Pancreas (tissue), 10 donors: Measurements from ENCODE around the gene NNT. TPM values are rescaled to one million over a fixed set of nuclear protein-coding genes. Genes with fewer than 3 reads are reported as not detected.

Experiments used
- ATAC-seq, 4 donors: fragments of 200-7000 bp; cut with Tn5 transposase; one replicate each; pipeline versions ENCODE4 v1.8.0 to v1.9.1; 2020; ENCODE audit warnings: mild to moderate bottlenecking in 4 of 4, moderate library complexity in 4 of 4
- DNase-seq, 6 donors: peaks; one replicate each; pipeline ENCODE4 v3.0.0-alpha.2; 2020
- FAIRE-seq: peaks from 2 replicates; lab custom pipeline; 2012; peaks lifted over from hg19 to GRCh38; lab: Jason Lieb, UNC
- H3K27ac ChIP-seq, 4 donors: fragments of 200-600 bp; sonication (generic); 1 replicate in 3 of 4; 2 replicates in 1 of 4; pipeline versions ENCODE4 v1.5.0 to v1.8.0; 2020
- H3K27me3 ChIP-seq, 4 donors: fragments of 200-600 bp; one replicate each; pipeline ENCODE4 v1.8.0; 2021
- H3K36me3 ChIP-seq, 3 donors: fragments of 200-600 bp; sonication (generic) in 1 of 3; one replicate each; pipeline versions ENCODE4 v1.5.0 to v1.8.0; 2020 to 2021
- H3K4me1 ChIP-seq, 3 donors: fragments of 200-600 bp; one replicate each; pipeline ENCODE4 v1.8.0; 2021
- H3K4me3 ChIP-seq, 4 donors: fragments of 200-600 bp; sonication (generic) in 2 of 4; one replicate each; pipeline versions ENCODE4 v1.5.0 to v1.8.0; 2020 to 2021
- H3K9me3 ChIP-seq, 4 donors: fragments of 200-600 bp; one replicate each; pipeline ENCODE4 v1.8.0; 2021
- WGBS, 2 donors: extraction: QIAGEN DNeasy Blood & Tissue Kit; methylation state at CpG; one replicate each; pipeline ENCODE4 v1.1.7; 2013; 5-methylcytosine and 5-hydroxymethylcytosine counted together
- intact Hi-C, 3 donors: fragments of 100-400 bp; cut with DNase I; formaldehyde crosslinking; loops; one replicate each; pipeline versions ENCODE4 v1.11.1 to v1.14.2; 2022
- polyA plus RNA-seq, 2 donors: library from polyadenylated mRNA; stranded (reverse); fragments of 200-250 nt; gene quantifications; one replicate each; pipeline ENCODE4 v1.2.3, GENCODE V29; 2013
- total RNA-seq, 6 donors: library from RNA; stranded (reverse); fragmentation: NEBNext Ultra II Directional in 4 of 6; extraction: Animal tissue kit (Norgen Biotek cat#: 25700) in 4 of 6; gene quantifications; one replicate each; pipeline versions ENCODE4 v1.2.1 to v1.2.4, GENCODE V29; 2021 to 2023
- TF ChIP-seq, protein P1 (sequence below), 4 donors: fragments of 200-600 bp; sonication (generic) in 3 of 4; IDR thresholded peaks; one replicate each; pipeline versions ENCODE4 v1.5.0 to v1.8.0; 2021; ENCODE audit warnings: antibody characterized with exemption in 4 of 4
- donor health status: healthy with polysubstance abuse.
- donor health status: DM: no; HTN: no; CAD: no; lungs with moderate emphysema.
- donor health status: DM: no; HTN: no; CAD: no.
- donor health status: control.
- donor health status: control.
- donor health status: Bipolar disorder and iron deficiency.
- donor health status: DM: yes; HTN: yes; CAD: no.
- donor health status: DM: no; HTN: no; CAD: no.
- donor health status: DM: no; HTN: no; CAD: no.
- donor health status: DM: yes; HTN: yes; CAD: no.

NNT gene
- total and polyA plus RNA-seq, 8 donors = 6.1 to 48.0 (median 32.4) TPM

- ATAC-seq (no peak), DNase-seq (no peak), FAIRE-seq (no peak)
- intact Hi-C loops = no loop called here
- Histone ChIP-seq H3K4me3 (no peak overlapping the region), H3K9me3 (no peaks in the 10 kb centered on the region), H3K36me3 (peaks cover 0 to 15% (median 10%) of the 10 kb centered on the region in 3 donors), H3K27ac (no peak overlapping the region), H3K4me1 (no peaks in the 10 kb centered on the region), H3K27me3 (no peaks in the 10 kb centered on the region)
- WGBS, 2 donors = 71 to 96% methylated on average over 1 of the region's 1 CpG
- TF ChIP-seq, protein P1, sequence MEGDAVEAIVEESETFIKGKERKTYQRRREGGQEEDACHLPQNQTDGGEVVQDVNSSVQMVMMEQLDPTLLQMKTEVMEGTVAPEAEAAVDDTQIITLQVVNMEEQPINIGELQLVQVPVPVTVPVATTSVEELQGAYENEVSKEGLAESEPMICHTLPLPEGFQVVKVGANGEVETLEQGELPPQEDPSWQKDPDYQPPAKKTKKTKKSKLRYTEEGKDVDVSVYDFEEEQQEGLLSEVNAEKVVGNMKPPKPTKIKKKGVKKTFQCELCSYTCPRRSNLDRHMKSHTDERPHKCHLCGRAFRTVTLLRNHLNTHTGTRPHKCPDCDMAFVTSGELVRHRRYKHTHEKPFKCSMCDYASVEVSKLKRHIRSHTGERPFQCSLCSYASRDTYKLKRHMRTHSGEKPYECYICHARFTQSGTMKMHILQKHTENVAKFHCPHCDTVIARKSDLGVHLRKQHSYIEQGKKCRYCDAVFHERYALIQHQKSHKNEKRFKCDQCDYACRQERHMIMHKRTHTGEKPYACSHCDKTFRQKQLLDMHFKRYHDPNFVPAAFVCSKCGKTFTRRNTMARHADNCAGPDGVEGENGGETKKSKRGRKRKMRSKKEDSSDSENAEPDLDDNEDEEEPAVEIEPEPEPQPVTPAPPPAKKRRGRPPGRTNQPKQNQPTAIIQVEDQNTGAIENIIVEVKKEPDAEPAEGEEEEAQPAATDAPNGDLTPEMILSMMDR (IDR thresholded peaks at IDR 0.05) = no peak
These were observed 13.6 kb downstream of the NNT start for GRCh38 chr5:43616535-43616934.

GRCh38 chr5:43619380-43619779, 16.4 kb downstream of the NNT start:
- Histone ChIP-seq H3K27me3 (no peaks in the 10 kb centered on the region), H3K36me3 (peaks cover 0 to 10% (median 4%) of the 10 kb centered on the region in 3 donors), H3K4me1 (no peaks in the 10 kb centered on the region), H3K4me3 (no peak overlapping the region), H3K27ac (no peak overlapping the region), H3K9me3 (no peaks in the 10 kb centered on the region)
- WGBS, 2 donors = 89 to 95% methylated on average over 2 of the region's 2 CpGs
- ATAC-seq (no peak), FAIRE-seq (no peak), DNase-seq (no peak)
- TF ChIP-seq, protein P1 (IDR thresholded peaks at IDR 0.05) = no peak
- intact Hi-C loops = no loop called here

DNA sequence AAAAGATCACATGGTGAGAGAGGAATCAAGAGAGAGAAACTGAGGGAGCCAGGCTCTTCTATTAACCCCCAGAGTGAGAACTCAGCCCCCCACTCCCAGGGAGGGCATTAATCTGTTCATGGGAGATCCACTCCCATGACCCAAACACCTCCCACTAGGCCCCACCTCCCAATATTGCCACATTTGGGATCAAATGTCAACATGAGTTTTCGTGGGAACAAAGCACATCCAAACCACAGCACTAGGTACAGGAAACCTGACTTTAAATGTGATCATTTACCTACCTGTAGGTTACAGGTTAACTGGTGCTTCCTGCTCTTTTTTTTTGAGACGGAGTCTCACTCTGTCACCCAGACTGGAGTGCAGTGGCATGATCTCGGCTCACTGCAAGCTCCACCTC, 16.9 kb downstream of the NNT start:
- H3K4me3 ChIP-seq = no peak overlapping the region
- no peak overlapping the region for H3K27ac ChIP-seq
- H3K4me1 ChIP-seq = no peaks in the 10 kb centered on the region
- no peaks in the 10 kb centered on the region for H3K9me3 ChIP-seq
- ATAC-seq (no peak), DNase-seq (no peak), FAIRE-seq (no peak)
- intact Hi-C loops = no loop called here
- peaks cover 0 to 10% (median 3%) of the 10 kb centered on the region in 3 donors for H3K36me3 ChIP-seq
- 79 to 89% methylated on average over 3 of the region's 3 CpGs for WGBS, 2 donors
- no peaks in the 10 kb centered on the region for H3K27me3 ChIP-seq
- TF ChIP-seq, protein P1 (IDR thresholded peaks at IDR 0.05) = no peak

GRCh38 chr5:43620944-43621505, 18.0 kb downstream of the NNT start:
- Histone ChIP-seq H3K36me3 (peaks cover 0 to 10% (median 3%) of the 10 kb centered on the region in 3 donors), H3K27ac (no peak overlapping the region), H3K4me3 (no peak overlapping the region), H3K4me1 (no peaks in the 10 kb centered on the region), H3K27me3 (no peaks in the 10 kb centered on the region), H3K9me3 (no peaks in the 10 kb centered on the region)
- 87 to 89% methylated on average over 4 of the region's 4 CpGs for WGBS, 2 donors
- no peak for FAIRE-seq
- no peak for ATAC-seq
- intact Hi-C loops = no loop called here
- TF ChIP-seq, protein P1 (IDR thresholded peaks at IDR 0.05) = no peak
- no peak for DNase-seq

- WGBS, 2 donors = 95 to 98% methylated on average over 3 of the region's 3 CpGs
- H3K9me3 ChIP-seq = no peaks in the 10 kb centered on the region
- intact Hi-C loops = no loop called here
- H3K4me3 ChIP-seq = no peak overlapping the region
- no peak overlapping the region for H3K27ac ChIP-seq
- H3K4me1 ChIP-seq = no peaks in the 10 kb centered on the region
- DNase-seq (no peak), FAIRE-seq (no peak), ATAC-seq (no peak)
- TF ChIP-seq, protein P1 (IDR thresholded peaks at IDR 0.05) = no peak
- peaks cover 0 to 10% (median 3%) of the 10 kb centered on the region in 3 donors for H3K36me3 ChIP-seq
- H3K27me3 ChIP-seq = no peaks in the 10 kb centered on the region
These were observed 19.1 kb downstream of the NNT start for GRCh38 chr5:43622074-43622473.
